Measurements from ENCODE around the gene MBTPS1.

Gene MBTPS1

GRCh38 chr16:84116720-84117493 lies at the start of gene MBTPS1:
Gene MBTPS1 (minus strand): TSS chr16:84116942. CDS start chr16:84101783, 15,159 bp downstream.
- H3K27ac ChIP-seq: peak within 1 kb of the TSS; percentile 90
- TF ChIP-seq ZFX (IDR thresholded peaks at IDR 0.05; ENCODE audit: borderline replicate concordance): no peak
- TF ChIP-seq, protein P1, sequence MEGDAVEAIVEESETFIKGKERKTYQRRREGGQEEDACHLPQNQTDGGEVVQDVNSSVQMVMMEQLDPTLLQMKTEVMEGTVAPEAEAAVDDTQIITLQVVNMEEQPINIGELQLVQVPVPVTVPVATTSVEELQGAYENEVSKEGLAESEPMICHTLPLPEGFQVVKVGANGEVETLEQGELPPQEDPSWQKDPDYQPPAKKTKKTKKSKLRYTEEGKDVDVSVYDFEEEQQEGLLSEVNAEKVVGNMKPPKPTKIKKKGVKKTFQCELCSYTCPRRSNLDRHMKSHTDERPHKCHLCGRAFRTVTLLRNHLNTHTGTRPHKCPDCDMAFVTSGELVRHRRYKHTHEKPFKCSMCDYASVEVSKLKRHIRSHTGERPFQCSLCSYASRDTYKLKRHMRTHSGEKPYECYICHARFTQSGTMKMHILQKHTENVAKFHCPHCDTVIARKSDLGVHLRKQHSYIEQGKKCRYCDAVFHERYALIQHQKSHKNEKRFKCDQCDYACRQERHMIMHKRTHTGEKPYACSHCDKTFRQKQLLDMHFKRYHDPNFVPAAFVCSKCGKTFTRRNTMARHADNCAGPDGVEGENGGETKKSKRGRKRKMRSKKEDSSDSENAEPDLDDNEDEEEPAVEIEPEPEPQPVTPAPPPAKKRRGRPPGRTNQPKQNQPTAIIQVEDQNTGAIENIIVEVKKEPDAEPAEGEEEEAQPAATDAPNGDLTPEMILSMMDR (IDR thresholded peaks at IDR 0.05): peak; percentile 30

GRCh38 chr16:84165746-84166145 lies 49.0 kb upstream of the MBTPS1 start:
- H3K27ac ChIP-seq: no peak overlapping the region
- TF ChIP-seq, protein P1 (IDR thresholded peaks at IDR 0.05): no peak
- TF ChIP-seq ZFX (IDR thresholded peaks at IDR 0.05; ENCODE audit: borderline replicate concordance): no peak

DNA sequence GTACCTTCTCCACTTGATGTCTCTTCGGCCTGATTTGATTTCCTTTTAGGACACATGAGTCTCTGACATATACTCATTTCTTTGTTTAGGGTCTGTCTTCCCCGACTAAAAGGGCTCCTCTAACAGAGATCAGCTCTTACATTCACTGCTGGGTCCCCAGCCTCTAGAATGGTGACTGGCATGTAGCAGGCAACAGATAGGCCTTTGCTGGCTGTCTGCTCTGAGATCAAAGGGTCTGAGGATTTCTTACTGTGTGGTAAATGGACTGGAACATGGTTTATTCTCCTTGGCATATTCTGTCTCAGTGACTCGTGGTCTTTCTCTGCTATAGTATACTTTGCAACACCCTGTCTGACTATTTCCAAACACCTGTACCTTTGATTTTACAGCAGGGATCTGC lies 45.1 kb upstream of the MBTPS1 start:
- H3K27ac ChIP-seq: no peak overlapping the region
- TF ChIP-seq, protein P1 (IDR thresholded peaks at IDR 0.05): no peak
- no peak for TF ChIP-seq ZFX (IDR thresholded peaks at IDR 0.05; ENCODE audit: borderline replicate concordance)

DNA sequence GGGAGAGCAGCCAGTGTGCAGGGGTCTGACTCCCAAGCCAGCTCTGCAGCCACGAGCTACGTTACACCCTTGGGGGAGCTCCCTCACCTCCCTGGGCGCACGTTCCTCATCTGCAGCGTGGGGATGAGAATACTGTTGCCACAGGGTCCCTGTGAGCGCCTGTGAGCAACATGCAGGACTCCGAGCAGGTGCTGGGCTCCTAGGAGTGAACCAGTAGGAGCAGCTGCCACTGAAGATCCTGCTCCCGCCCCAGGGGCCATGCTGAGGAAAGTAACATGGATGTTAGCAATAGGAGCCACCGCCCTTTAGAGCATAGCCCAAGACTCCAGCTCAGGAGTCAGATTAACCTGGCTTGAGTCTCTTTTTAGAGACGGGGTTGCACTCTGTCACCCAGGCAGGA lies 44.3 kb upstream of the MBTPS1 start:
- TF ChIP-seq, protein P1 (IDR thresholded peaks at IDR 0.05): no peak
- TF ChIP-seq ZFX (IDR thresholded peaks at IDR 0.05; ENCODE audit: borderline replicate concordance): no peak

DNA sequence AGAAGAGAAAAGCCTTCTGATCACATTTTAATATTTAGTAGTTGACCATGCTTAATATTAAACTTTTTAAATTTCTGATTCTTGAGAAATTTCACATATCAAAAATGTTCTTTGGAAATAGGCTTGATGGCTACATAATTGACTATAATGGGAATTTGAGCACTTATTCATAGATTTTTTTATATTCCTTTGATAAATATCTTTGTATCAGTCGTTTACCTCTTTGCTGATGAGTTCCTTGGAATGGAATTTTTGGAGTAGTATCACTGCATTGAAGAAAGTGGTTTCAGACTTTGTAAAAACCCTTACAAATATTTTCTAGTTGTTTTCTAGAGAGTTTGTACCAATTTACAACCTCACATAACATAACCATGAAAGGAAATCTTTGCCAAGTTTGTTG lies 43.1 kb upstream of the MBTPS1 start:
- H3K27ac ChIP-seq: no peak overlapping the region
- TF ChIP-seq ZFX (IDR thresholded peaks at IDR 0.05; ENCODE audit: borderline replicate concordance): no peak
- TF ChIP-seq, protein P1 (IDR thresholded peaks at IDR 0.05): no peak

More for the DNA sequence above, 44.3 kb upstream of the MBTPS1 start:
- no peak overlapping the region for H3K27ac ChIP-seq

DNA sequence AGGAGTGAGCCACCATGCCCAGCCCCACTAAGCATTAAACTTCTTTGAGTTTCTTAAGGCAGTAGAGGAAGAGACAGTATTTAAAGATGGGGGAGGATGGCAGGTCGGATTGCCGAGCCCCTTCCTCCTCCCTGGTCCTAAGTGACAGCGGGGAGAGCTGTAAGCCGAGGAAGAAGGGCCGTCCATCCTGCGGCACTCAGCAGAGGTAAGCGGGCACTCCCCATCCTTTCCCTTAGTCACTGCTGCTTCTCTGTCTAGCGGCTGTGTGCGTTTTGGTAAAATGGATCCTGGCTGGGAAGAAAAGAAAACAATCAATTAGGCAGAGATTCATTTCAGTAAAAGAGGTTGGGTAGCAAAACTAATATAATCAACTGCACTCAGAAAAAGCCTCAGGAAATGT lies 42.3 kb upstream of the MBTPS1 start:
- TF ChIP-seq, protein P1 (IDR thresholded peaks at IDR 0.05): no peak
- H3K27ac ChIP-seq: no peak overlapping the region

- H3K27ac ChIP-seq: no peak overlapping the region
- TF ChIP-seq ZFX (IDR thresholded peaks at IDR 0.05; ENCODE audit: borderline replicate concordance): no peak
- TF ChIP-seq, protein P1 (IDR thresholded peaks at IDR 0.05): no peak
Measured at GRCh38 chr16:84156342-84156784, 39.6 kb upstream of the MBTPS1 start.

Measured in 22Rv1 (cell line).